GM10266 (cell line): ENCODE measurements around the gene PCBD1.

Experiments
- DNase-seq: peaks from one replicate; pipeline ENCODE4 v3.0.0; 2012; ENCODE audit errors: extremely low spot score
- TF ChIP-seq, protein P1 (sequence below): IDR thresholded peaks from 2 replicates; pipeline ENCODE4 v1.5.1; 2012; ENCODE audit warnings: mild to moderate bottlenecking, low read depth; ENCODE audit not compliant: control insufficient read depth, insufficient read depth; ENCODE audit errors: missing control alignments

Gene PCBD1

DNA sequence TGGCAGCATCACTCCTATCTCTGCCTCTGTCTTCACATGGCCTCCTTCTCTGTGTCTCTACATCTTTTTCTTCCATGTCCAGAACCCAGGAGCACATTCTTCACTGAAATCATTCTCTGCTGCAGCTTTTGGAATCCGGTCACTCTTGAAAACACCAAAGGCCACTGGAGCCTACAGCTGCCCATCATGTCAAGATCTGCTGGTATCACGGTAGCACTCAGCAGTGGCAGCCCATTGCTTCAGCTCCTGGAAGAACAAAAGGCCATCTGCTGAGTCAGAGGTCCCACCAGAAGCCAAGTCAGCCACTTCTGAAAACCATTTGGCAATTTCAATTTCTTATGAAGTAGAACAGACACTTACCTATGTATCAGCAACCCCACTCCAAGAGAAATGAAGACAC lies 6.1 kb upstream of the PCBD1 start:
- TF ChIP-seq, protein P1, sequence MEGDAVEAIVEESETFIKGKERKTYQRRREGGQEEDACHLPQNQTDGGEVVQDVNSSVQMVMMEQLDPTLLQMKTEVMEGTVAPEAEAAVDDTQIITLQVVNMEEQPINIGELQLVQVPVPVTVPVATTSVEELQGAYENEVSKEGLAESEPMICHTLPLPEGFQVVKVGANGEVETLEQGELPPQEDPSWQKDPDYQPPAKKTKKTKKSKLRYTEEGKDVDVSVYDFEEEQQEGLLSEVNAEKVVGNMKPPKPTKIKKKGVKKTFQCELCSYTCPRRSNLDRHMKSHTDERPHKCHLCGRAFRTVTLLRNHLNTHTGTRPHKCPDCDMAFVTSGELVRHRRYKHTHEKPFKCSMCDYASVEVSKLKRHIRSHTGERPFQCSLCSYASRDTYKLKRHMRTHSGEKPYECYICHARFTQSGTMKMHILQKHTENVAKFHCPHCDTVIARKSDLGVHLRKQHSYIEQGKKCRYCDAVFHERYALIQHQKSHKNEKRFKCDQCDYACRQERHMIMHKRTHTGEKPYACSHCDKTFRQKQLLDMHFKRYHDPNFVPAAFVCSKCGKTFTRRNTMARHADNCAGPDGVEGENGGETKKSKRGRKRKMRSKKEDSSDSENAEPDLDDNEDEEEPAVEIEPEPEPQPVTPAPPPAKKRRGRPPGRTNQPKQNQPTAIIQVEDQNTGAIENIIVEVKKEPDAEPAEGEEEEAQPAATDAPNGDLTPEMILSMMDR: no peak
- no peak for DNase-seq

GRCh38 chr10:70893227-70894006 lies 5.1 kb upstream of the PCBD1 start:
- DNase-seq: no peak
- TF ChIP-seq, protein P1: no peak

- DNase-seq: no peak
- TF ChIP-seq, protein P1: no peak
Observed at GRCh38 chr10:70892631-70893030, 4.3 kb upstream of the PCBD1 start.

- TF ChIP-seq, protein P1: no peak
- no peak for DNase-seq
Observed at GRCh38 chr10:70891627-70892026, 3.3 kb upstream of the PCBD1 start.

DNA sequence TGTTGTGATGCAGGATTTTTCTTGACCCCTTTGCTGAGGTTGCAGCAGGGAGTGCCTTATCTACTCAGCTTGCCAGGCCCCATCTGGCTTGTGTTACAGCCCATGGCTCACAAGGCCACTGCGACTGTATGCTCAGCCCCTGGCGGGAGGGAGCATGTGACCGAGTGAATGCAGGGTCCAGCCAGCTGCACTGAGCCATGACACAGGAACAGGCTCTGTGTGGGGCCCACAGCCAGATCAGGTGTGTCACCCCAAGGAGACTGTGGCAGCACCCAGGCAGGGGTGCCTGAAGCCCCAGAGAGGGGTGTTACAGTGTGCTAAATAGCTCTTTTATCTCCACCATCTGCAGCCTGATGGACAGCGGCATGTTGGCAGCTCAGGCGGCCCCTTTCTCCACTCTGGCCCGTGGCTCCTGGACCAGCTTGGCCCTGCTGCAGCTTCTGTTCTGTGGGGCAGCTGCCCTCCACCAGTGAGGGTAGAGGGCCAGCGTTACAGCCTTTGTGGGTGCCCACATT lies 2.6 kb upstream of the PCBD1 start:
- no peak for DNase-seq
- TF ChIP-seq, protein P1: no peak

DNA sequence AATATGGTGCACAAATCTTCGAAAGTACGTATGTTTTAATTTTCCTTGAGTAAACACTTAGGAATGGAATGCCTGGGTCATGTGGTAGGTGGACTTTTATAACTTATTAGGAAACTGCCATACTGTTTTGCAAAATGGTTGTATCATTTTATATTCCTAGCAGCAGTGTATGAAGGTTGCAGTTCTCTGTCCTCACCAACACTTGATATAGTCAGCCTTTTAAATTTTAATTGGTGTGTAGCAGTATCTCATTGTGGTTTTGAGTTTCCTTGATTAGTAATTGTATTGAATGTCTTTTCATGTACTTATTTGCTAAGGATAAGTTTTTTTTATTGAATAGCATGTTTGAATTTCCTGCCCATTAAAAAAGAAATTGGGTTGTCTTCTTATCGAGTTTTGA lies 926 bp upstream of the PCBD1 start:
- TF ChIP-seq, protein P1: no peak
- DNase-seq: no peak

- no peak for DNase-seq
- TF ChIP-seq, protein P1: no peak
Observed at GRCh38 chr10:70886921-70887665, 1.3 kb downstream of the PCBD1 start.
